ENCODE data around the gene SLC45A3. TPM values are rescaled to one million over a fixed set of nuclear protein-coding genes. Genes with fewer than 3 reads are reported as not detected.

SLC45A3 gene
- total and polyA plus RNA-seq, 2 of the 8 experiments (the other 6 are each of a cell fraction or from before 2014, with no cell fraction given) = 13.0 to 14.3 TPM

DNA sequence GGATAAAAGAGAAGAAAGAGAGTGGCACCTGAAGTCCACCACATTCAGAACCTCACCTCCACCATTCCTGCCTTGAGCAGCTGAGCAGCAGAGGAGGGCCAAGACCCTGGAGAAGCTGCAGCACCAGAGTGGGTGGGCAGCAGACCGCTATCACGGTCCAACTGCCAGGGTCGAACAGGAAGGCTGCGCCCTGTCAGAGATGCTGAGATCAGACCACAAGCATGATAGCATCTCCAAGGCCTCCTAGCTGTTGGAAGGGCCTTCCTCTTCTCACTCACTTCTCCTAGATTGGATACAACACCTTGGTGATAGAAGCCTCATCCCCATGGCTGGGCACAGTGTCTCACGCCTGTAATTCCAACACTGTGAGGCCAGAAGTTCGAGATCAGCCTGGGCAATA is 12.1 kb upstream of the SLC45A3 start (continued):
- no peak for TF ChIP-seq GTF2F1 (IDR thresholded peaks at IDR 0.05; ENCODE audit: borderline replicate concordance, low read depth, low read length)

Measured in H1 (cell line).